GM23338 (cell line): ENCODE measurements around the gene C1RL. TPM values are rescaled to one million over a fixed set of nuclear protein-coding genes. Genes with fewer than 3 reads are reported as not detected.

Source experiments
- ATAC-seq: fragments of 200-7000 bp; cut with Tn5 transposase; 3 replicates; pipeline ENCODE4 v1.9.1; 2020
- DNase-seq: peaks from one replicate; pipeline ENCODE4 v3.0.0-alpha.2; 2015; ENCODE audit warnings: low spot score
- H2AFZ ChIP-seq: fragments of 200-600 bp; sonication (generic); 2 replicates; pipeline ENCODE4 v1.8.0; 2016; ENCODE audit warnings: antibody characterized with exemption, mild to moderate bottlenecking, moderate library complexity
- H3F3A ChIP-seq: fragments of 200-600 bp; sonication (generic); replicated peaks from 2 replicates; pipeline ENCODE4 v1.8.0; 2017; ENCODE audit warnings: antibody characterized with exemption, mixed run types, low read depth
- H3K27ac ChIP-seq: fragments of 200-600 bp; sonication (generic); 2 replicates; pipeline ENCODE4 v1.6.1; 2016; ENCODE audit warnings: low read depth
- H3K27me3 ChIP-seq: fragments of 200-600 bp; sonication (generic); 2 replicates; pipeline ENCODE4 v1.8.0; 2016; ENCODE audit warnings: mild to moderate bottlenecking, mixed run types, moderate library complexity; ENCODE audit not compliant: insufficient read depth
- H3K36me3 ChIP-seq: fragments of 200-600 bp; sonication (generic); 2 replicates; pipeline ENCODE4 v1.8.0; 2016; ENCODE audit warnings: mild to moderate bottlenecking; ENCODE audit not compliant: insufficient read depth
- H3K4me1 ChIP-seq: fragments of 200-600 bp; sonication (generic); 2 replicates; pipeline ENCODE4 v1.8.0; 2016; ENCODE audit warnings: mild to moderate bottlenecking, moderate library complexity; ENCODE audit not compliant: insufficient read depth
- H3K4me2 ChIP-seq: fragments of 200-600 bp; sonication (generic); 2 replicates; pipeline ENCODE4 v1.7.1; 2017; ENCODE audit warnings: mixed run types
- H3K4me3 ChIP-seq: fragments of 200-600 bp; sonication (generic); 2 replicates; pipeline ENCODE4 v1.6.1; 2016; ENCODE audit warnings: mixed run types
- H3K79me2 ChIP-seq: fragments of 200-600 bp; sonication (generic); replicated peaks from 2 replicates; pipeline ENCODE4 v1.8.0; 2017; ENCODE audit warnings: mild to moderate bottlenecking; ENCODE audit not compliant: insufficient read depth
- H3K9me2 ChIP-seq: fragments of 200-600 bp; sonication (generic); 2 replicates; pipeline ENCODE4 v1.8.0; 2017; ENCODE audit not compliant: insufficient read depth
- H4K20me1 ChIP-seq: fragments of 200-600 bp; sonication (generic); replicated peaks from 2 replicates; pipeline ENCODE4 v1.8.0; 2017; ENCODE audit warnings: mild to moderate bottlenecking; ENCODE audit not compliant: insufficient read depth
- H3K27ac Mint-ChIP-seq: 2 replicates; pipeline ENCODE4 v1.8.0; 2020; ENCODE audit warnings: inconsistent platforms, mild to moderate bottlenecking, moderate library complexity, mixed read lengths
- H3K27me3 Mint-ChIP-seq: 3 replicates; pipeline ENCODE4 v1.8.0; 2022; ENCODE audit warnings: low read depth, mild to moderate bottlenecking, moderate library complexity, mixed read lengths, inconsistent platforms; ENCODE audit not compliant: insufficient read depth, poor library complexity
- H3K36me3 Mint-ChIP-seq: 3 replicates; pipeline ENCODE4 v1.8.0; 2021; ENCODE audit warnings: low read depth, mild to moderate bottlenecking, inconsistent platforms, moderate library complexity, mixed read lengths
- H3K4me1 Mint-ChIP-seq: 3 replicates; pipeline ENCODE4 v1.8.0; 2020; ENCODE audit warnings: mild to moderate bottlenecking, inconsistent platforms, mixed read lengths
- H3K4me3 Mint-ChIP-seq: 3 replicates; pipeline ENCODE4 v1.8.0; 2021; ENCODE audit warnings: moderate library complexity, mild to moderate bottlenecking, inconsistent platforms, mixed read lengths
- H3K9me3 Mint-ChIP-seq: 3 replicates; pipeline ENCODE4 v1.8.0; 2020; ENCODE audit warnings: moderate library complexity, mild to moderate bottlenecking, inconsistent platforms, mixed read lengths
- CREB1 ChIP-seq: fragments of 250-450 bp; sonication (Bioruptor Pico); IDR thresholded peaks from 2 replicates; pipeline ENCODE4 v1.5.0; 2020; ENCODE audit warnings: low read depth, mild to moderate bottlenecking, moderate library complexity
- EZH2 ChIP-seq: fragments of 200-600 bp; sonication (generic); IDR thresholded peaks from one replicate; pipeline ENCODE4 v1.8.0; 2017; ENCODE audit warnings: antibody characterized with exemption, mild to moderate bottlenecking, low read depth; ENCODE audit not compliant: unreplicated experiment
- JUNB ChIP-seq: IDR thresholded peaks from one replicate; pipeline ENCODE4 v1.6.1; 2016; ENCODE audit warnings: antibody characterized with exemption; ENCODE audit not compliant: unreplicated experiment
- NANOG ChIP-seq: IDR thresholded peaks from 2 replicates; pipeline ENCODE4 v1.6.1; 2016; ENCODE audit warnings: antibody characterized with exemption, borderline replicate concordance
- POLR2AphosphoS5 ChIP-seq: IDR thresholded peaks from 2 replicates; pipeline ENCODE4 v1.6.1; 2016; ENCODE audit warnings: antibody characterized with exemption, low read depth
- ZNF331 ChIP-seq: fragments of 250-450 bp; sonication (Bioruptor Pico); IDR thresholded peaks from 2 replicates; pipeline ENCODE4 v1.5.0; 2020; ENCODE audit warnings: low read depth, mild to moderate bottlenecking, moderate library complexity
- polyA plus RNA-seq: library from polyadenylated mRNA; unstranded; fragments of >200 nt; fragmentation: Nextera tagmentation; extraction: Ambion mirVana; gene quantifications from 2 replicates; pipeline ENCODE4 v1.2.1, GENCODE V29; 2016
- total RNA-seq: library from RNA; depleted of rRNA; stranded (reverse); fragments of >200 nt; shearing (Covaris generic); gene quantifications from 2 replicates; pipeline ENCODE4 v1.2.3, GENCODE V29; 2014
- TF ChIP-seq, protein P1 (sequence below): IDR thresholded peaks from one replicate; pipeline ENCODE4 v1.6.1; 2018; ENCODE audit warnings: antibody characterized with exemption; ENCODE audit not compliant: unreplicated experiment
- TF ChIP-seq, protein P2 (sequence below): IDR thresholded peaks from 2 replicates; pipeline ENCODE4 v1.6.1; 2016; ENCODE audit warnings: antibody characterized with exemption
- TF ChIP-seq, protein P3 (sequence below): fragments of 250-450 bp; sonication (Bioruptor Pico); IDR thresholded peaks from 2 replicates; pipeline ENCODE4 v1.5.0; 2020; ENCODE audit warnings: mild to moderate bottlenecking, moderate library complexity
- TF ChIP-seq, protein P4 (sequence below), 2 experiments: fragments of 200-600 bp in 1 of 2; sonication (generic) in 1 of 2; conservative IDR thresholded peaks; 2 replicates each; pipeline versions ENCODE4 v1.5.1 to v1.6.1; 2016 to 2017; ENCODE audit warnings: antibody characterized with exemption in 2 of 2, low read depth in 2 of 2, mild to moderate bottlenecking in 2 of 2, moderate library complexity in 1 of 2

Gene C1RL
- total and polyA plus RNA-seq, 2 experiments from 2014 or later: 7.3 to 8.8 TPM

GRCh38 chr12:7116196-7116595 is 7.2 kb upstream of the C1RL start (continued):
- TF ChIP-seq, protein P1, sequence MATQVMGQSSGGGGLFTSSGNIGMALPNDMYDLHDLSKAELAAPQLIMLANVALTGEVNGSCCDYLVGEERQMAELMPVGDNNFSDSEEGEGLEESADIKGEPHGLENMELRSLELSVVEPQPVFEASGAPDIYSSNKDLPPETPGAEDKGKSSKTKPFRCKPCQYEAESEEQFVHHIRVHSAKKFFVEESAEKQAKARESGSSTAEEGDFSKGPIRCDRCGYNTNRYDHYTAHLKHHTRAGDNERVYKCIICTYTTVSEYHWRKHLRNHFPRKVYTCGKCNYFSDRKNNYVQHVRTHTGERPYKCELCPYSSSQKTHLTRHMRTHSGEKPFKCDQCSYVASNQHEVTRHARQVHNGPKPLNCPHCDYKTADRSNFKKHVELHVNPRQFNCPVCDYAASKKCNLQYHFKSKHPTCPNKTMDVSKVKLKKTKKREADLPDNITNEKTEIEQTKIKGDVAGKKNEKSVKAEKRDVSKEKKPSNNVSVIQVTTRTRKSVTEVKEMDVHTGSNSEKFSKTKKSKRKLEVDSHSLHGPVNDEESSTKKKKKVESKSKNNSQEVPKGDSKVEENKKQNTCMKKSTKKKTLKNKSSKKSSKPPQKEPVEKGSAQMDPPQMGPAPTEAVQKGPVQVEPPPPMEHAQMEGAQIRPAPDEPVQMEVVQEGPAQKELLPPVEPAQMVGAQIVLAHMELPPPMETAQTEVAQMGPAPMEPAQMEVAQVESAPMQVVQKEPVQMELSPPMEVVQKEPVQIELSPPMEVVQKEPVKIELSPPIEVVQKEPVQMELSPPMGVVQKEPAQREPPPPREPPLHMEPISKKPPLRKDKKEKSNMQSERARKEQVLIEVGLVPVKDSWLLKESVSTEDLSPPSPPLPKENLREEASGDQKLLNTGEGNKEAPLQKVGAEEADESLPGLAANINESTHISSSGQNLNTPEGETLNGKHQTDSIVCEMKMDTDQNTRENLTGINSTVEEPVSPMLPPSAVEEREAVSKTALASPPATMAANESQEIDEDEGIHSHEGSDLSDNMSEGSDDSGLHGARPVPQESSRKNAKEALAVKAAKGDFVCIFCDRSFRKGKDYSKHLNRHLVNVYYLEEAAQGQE: no peak
- TF ChIP-seq CREB1 (CRISPR knock-in tag): no peak
- no peak for TF ChIP-seq EZH2
- TF ChIP-seq, protein P2, sequence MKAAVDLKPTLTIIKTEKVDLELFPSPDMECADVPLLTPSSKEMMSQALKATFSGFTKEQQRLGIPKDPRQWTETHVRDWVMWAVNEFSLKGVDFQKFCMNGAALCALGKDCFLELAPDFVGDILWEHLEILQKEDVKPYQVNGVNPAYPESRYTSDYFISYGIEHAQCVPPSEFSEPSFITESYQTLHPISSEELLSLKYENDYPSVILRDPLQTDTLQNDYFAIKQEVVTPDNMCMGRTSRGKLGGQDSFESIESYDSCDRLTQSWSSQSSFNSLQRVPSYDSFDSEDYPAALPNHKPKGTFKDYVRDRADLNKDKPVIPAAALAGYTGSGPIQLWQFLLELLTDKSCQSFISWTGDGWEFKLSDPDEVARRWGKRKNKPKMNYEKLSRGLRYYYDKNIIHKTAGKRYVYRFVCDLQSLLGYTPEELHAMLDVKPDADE: no peak
- TF ChIP-seq NANOG: no peak

DNA sequence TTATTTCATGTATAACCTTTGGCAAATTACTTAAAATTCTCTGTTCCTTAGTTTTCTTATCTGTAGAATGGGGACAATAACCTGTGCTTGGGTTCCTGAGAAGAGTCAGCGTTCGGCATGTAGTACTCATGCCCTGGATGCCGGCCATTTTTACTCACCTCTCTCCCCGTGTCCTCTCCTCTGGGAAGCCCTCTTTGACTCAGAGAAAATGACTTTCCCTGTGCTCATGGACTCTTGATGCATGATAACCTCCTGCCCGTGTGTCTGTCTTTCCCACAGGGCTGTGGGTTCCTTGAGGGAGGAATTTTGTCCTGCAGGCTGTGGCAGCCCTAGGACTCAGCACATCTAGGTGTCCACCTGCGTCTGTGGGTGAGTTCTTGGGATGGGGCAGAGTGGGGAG is 5.8 kb upstream of the C1RL start:
- Histone ChIP-seq H3K4me3 (no peak overlapping the region), H3K4me2 (no peak overlapping the region), H3K36me3 (no peaks in the 10 kb centered on the region), H3K27me3 (no peaks in the 10 kb centered on the region), H3F3A (no peaks in the 10 kb centered on the region), H3K27ac (no peak overlapping the region), H3K79me2 (no peaks in the 10 kb centered on the region), H3K9me2 (no peaks in the 10 kb centered on the region), H4K20me1 (no peaks in the 10 kb centered on the region), H2AFZ (no peak overlapping the region), H3K4me1 (no peaks in the 10 kb centered on the region; the same call in 1 of the 2 replicates)
- no peak for ATAC-seq
- Mint-ChIP-seq H3K27ac (no peak overlapping the region), H3K36me3 (no peaks in the 10 kb centered on the region), H3K4me3 (no peak overlapping the region), H3K27me3 (peaks cover 6% of the 10 kb centered on the region), H3K4me1 (peaks cover 4% of the 10 kb centered on the region; the same call in 1 of the 3 replicates), H3K9me3 (no peaks in the 10 kb centered on the region)
- TF ChIP-seq JUNB (no peak), POLR2AphosphoS5 (no peak), CREB1 (CRISPR knock-in tag) (no peak), EZH2 (no peak), ZNF331 (CRISPR knock-in tag) (no peak), NANOG (no peak)
- TF ChIP-seq, protein P3, sequence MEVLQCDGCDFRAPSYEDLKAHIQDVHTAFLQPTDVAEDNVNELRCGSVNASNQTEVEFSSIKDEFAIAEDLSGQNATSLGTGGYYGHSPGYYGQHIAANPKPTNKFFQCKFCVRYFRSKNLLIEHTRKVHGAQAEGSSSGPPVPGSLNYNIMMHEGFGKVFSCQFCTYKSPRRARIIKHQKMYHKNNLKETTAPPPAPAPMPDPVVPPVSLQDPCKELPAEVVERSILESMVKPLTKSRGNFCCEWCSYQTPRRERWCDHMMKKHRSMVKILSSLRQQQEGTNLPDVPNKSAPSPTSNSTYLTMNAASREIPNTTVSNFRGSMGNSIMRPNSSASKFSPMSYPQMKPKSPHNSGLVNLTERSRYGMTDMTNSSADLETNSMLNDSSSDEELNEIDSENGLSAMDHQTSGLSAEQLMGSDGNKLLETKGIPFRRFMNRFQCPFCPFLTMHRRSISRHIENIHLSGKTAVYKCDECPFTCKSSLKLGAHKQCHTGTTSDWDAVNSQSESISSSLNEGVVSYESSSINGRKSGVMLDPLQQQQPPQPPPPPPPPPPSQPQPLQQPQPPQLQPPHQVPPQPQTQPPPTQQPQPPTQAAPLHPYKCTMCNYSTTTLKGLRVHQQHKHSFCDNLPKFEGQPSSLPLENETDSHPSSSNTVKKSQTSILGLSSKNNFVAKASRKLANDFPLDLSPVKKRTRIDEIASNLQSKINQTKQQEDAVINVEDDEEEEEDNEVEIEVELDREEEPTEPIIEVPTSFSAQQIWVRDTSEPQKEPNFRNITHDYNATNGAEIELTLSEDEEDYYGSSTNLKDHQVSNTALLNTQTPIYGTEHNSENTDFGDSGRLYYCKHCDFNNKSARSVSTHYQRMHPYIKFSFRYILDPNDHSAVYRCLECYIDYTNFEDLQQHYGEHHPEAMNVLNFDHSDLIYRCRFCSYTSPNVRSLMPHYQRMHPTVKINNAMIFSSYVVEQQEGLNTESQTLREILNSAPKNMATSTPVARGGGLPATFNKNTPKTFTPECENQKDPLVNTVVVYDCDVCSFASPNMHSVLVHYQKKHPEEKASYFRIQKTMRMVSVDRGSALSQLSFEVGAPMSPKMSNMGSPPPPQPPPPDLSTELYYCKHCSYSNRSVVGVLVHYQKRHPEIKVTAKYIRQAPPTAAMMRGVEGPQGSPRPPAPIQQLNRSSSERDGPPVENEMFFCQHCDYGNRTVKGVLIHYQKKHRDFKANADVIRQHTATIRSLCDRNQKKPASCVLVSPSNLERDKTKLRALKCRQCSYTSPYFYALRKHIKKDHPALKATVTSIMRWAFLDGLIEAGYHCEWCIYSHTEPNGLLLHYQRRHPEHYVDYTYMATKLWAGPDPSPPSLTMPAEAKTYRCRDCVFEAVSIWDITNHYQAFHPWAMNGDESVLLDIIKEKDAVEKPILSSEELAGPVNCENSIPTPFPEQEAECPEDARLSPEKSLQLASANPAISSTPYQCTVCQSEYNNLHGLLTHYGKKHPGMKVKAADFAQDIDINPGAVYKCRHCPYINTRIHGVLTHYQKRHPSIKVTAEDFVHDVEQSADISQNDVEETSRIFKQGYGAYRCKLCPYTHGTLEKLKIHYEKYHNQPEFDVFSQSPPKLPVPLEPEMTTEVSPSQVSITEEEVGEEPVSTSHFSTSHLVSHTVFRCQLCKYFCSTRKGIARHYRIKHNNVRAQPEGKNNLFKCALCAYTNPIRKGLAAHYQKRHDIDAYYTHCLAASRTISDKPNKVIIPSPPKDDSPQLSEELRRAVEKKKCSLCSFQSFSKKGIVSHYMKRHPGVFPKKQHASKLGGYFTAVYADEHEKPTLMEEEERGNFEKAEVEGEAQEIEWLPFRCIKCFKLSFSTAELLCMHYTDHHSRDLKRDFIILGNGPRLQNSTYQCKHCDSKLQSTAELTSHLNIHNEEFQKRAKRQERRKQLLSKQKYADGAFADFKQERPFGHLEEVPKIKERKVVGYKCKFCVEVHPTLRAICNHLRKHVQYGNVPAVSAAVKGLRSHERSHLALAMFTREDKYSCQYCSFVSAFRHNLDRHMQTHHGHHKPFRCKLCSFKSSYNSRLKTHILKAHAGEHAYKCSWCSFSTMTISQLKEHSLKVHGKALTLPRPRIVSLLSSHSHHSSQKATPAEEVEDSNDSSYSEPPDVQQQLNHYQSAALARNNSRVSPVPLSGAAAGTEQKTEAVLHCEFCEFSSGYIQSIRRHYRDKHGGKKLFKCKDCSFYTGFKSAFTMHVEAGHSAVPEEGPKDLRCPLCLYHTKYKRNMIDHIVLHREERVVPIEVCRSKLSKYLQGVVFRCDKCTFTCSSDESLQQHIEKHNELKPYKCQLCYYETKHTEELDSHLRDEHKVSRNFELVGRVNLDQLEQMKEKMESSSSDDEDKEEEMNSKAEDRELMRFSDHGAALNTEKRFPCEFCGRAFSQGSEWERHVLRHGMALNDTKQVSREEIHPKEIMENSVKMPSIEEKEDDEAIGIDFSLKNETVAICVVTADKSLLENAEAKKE (CRISPR knock-in tag): no peak
- TF ChIP-seq, protein P4, sequence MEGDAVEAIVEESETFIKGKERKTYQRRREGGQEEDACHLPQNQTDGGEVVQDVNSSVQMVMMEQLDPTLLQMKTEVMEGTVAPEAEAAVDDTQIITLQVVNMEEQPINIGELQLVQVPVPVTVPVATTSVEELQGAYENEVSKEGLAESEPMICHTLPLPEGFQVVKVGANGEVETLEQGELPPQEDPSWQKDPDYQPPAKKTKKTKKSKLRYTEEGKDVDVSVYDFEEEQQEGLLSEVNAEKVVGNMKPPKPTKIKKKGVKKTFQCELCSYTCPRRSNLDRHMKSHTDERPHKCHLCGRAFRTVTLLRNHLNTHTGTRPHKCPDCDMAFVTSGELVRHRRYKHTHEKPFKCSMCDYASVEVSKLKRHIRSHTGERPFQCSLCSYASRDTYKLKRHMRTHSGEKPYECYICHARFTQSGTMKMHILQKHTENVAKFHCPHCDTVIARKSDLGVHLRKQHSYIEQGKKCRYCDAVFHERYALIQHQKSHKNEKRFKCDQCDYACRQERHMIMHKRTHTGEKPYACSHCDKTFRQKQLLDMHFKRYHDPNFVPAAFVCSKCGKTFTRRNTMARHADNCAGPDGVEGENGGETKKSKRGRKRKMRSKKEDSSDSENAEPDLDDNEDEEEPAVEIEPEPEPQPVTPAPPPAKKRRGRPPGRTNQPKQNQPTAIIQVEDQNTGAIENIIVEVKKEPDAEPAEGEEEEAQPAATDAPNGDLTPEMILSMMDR (conservative IDR thresholded peaks at IDR 0.05; ENCODE audit: low read depth in 2 of 2): no peak
- no peak for DNase-seq
